ENCODE results near the gene SESN2.

The SESN2 gene

DNA sequence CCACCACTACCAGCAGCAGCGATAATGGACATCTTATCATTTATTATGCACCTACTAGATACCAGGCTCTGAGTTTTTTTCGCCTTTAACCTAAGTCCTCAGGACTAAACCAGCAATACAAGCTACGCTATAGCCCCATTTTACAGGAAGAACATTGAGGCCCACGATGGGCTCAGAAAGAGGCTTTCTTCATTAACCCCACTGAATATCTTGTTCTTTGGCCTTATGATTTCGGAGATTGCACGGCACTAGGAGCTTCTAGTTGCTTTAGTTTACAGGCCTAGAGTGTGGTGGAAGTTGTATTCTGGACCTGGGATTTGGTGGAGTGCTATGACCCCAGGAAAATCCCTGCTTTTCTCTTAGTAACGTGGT lies 1.5 kb downstream of the SESN2 start:
- peak overlapping the region; percentile 86 to 93 for H3K4me3 ChIP-seq (ENCODE audit: insufficient read depth in 1 of 2, low read depth in 1 of 2, low read length in 2 of 2)
- H2AFZ ChIP-seq (ENCODE audit: low read depth, low read length), result no peak overlapping the region
- no peak overlapping the region for H2BK120ac ChIP-seq (ENCODE audit: low read depth, low read length)
- no peak overlapping the region for H4K91ac ChIP-seq (ENCODE audit: low read length)
- H3K27me3 ChIP-seq (ENCODE audit: control insufficient read depth in 1 of 2, insufficient read depth in 1 of 2, low read length in 2 of 2), result no peaks in the 10 kb centered on the region
- peak overlapping the region in 1 of 2 experiments; percentile 63 for H3K18ac ChIP-seq (ENCODE audit: low read depth in 1 of 2, low read length in 2 of 2)
- H3K27ac ChIP-seq (ENCODE audit: low read length, poor library complexity, severe bottlenecking), result no peak overlapping the region
- no peak overlapping the region for H2BK12ac ChIP-seq (ENCODE audit: low read length in 2 of 2)
- no peak for DNase-seq
- peaks cover 0 to 5% of the 10 kb centered on the region in 2 experiments for H3K36me3 ChIP-seq (ENCODE audit: control insufficient read depth in 1 of 2, insufficient read depth in 2 of 2, low read depth in 1 of 2, low read length in 2 of 2)
- no peak overlapping the region for H3K4ac ChIP-seq (ENCODE audit: low read depth in 1 of 2, low read length in 2 of 2)
- no peak overlapping the region for H4K8ac ChIP-seq (ENCODE audit: low read length)
- H3K9ac ChIP-seq (ENCODE audit: low read length), result peak overlapping the region; percentile 98
- no peak overlapping the region for H2BK15ac ChIP-seq (ENCODE audit: low read depth, poor library complexity, severe bottlenecking)
- H3K4me1 ChIP-seq (ENCODE audit: control insufficient read depth, insufficient read depth, low read depth, low read length), result peaks cover 23% of the 10 kb centered on the region
- no peak overlapping the region for H3K23ac ChIP-seq (ENCODE audit: low read length in 2 of 2)
- H2BK5ac ChIP-seq (ENCODE audit: low read depth, low read length, poor library complexity, severe bottlenecking), result no peak overlapping the region
- WGBS, result 54% methylated on average over 7 of the region's 7 CpGs
- H2AK5ac ChIP-seq (ENCODE audit: low read length, severe bottlenecking), result no peak overlapping the region
- H3K4me2 ChIP-seq (ENCODE audit: low read length, poor library complexity, severe bottlenecking), result peak overlapping the region; percentile 75
- peak overlapping the region in 1 of 2 experiments; percentile 46 for H3K14ac ChIP-seq (ENCODE audit: low read length in 2 of 2)
- peaks cover 3% of the 10 kb centered on the region for H3K79me1 ChIP-seq (replicated peaks; ENCODE audit: low read length, poor library complexity, severe bottlenecking)
- no peaks in the 10 kb centered on the region for H3K9me3 ChIP-seq (ENCODE audit: control insufficient read depth, low read length)

DNA sequence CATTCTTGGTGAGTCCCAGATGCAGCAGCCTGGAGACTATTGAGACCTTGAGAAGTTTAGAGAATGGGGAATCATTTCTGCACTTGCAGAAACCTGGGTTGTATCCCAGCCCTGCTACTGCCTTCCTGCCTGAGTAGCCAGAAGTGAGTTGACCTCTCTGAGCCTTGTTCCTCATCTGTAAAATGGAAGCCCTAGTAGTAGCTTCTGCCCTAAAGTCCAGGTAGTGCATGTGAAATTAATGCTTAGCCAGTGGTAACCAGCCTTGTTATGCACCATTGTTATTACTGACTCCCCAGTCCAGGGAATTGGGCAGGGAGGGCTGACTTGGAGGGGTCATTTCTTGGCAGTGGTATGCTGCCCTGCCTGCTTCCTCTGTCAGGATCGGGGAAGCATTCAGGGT lies 5.6 kb downstream of the SESN2 start:
- Histone ChIP-seq H2BK15ac (ENCODE audit: low read depth, poor library complexity, severe bottlenecking) (no peak overlapping the region), H2BK12ac (ENCODE audit: low read length in 2 of 2) (no peak overlapping the region), H2BK5ac (ENCODE audit: low read depth, low read length, poor library complexity, severe bottlenecking) (no peak overlapping the region), H3K4me1 (ENCODE audit: control insufficient read depth, insufficient read depth, low read depth, low read length) (peaks cover 30% of the 10 kb centered on the region), H3K9ac (ENCODE audit: low read length) (no peak overlapping the region), H3K4me2 (ENCODE audit: low read length, poor library complexity, severe bottlenecking) (no peak overlapping the region), H2AFZ (ENCODE audit: low read depth, low read length) (no peak overlapping the region), H3K9me3 (ENCODE audit: control insufficient read depth, low read length) (no peaks in the 10 kb centered on the region), H3K4me3 (ENCODE audit: insufficient read depth in 1 of 2, low read depth in 1 of 2, low read length in 2 of 2) (no peak overlapping the region), H3K23ac (ENCODE audit: low read length in 2 of 2) (no peak overlapping the region), H4K91ac (ENCODE audit: low read length) (no peak overlapping the region), H3K18ac (ENCODE audit: low read depth in 1 of 2, low read length in 2 of 2) (no peak overlapping the region), H3K36me3 (ENCODE audit: control insufficient read depth in 1 of 2, insufficient read depth in 2 of 2, low read depth in 1 of 2, low read length in 2 of 2) (peaks cover under 1 to 18% of the 10 kb centered on the region in 2 experiments), H3K14ac (ENCODE audit: low read length in 2 of 2) (no peak overlapping the region), H2BK120ac (ENCODE audit: low read depth, low read length) (no peak overlapping the region), H2AK5ac (ENCODE audit: low read length, severe bottlenecking) (no peak overlapping the region), H4K8ac (ENCODE audit: low read length) (no peak overlapping the region), H3K79me1 (replicated peaks; ENCODE audit: low read length, poor library complexity, severe bottlenecking) (peaks cover 8% of the 10 kb centered on the region), H3K27ac (ENCODE audit: low read length, poor library complexity, severe bottlenecking) (no peak overlapping the region), H3K4ac (ENCODE audit: low read depth in 1 of 2, low read length in 2 of 2) (no peak overlapping the region), H3K27me3 (ENCODE audit: control insufficient read depth in 1 of 2, insufficient read depth in 1 of 2, low read length in 2 of 2) (no peaks in the 10 kb centered on the region)
- DNase-seq, result no peak
- 100% methylated on average over 1 of the region's 1 CpG for WGBS

DNA sequence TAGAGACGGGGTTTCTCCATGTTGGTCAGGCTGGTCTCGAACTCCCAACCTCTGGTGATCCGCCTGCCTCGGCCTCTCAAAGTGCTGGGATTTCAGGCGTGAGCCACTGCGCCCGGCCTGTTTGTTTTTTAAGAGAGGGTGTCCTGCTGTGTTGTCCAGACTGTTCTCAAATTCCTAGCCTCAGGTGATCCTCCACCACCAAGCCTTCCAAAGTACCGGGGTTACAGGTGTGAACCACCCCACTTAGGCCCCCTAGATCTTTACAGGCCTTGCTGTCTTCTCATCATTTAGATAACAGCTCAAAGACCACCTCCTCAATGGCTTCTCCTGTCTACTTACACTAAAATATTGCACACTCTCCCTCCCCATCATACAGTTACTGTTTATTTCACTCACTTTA lies 6.3 kb downstream of the SESN2 start:
- H2BK12ac ChIP-seq (ENCODE audit: low read length in 2 of 2), result no peak overlapping the region
- no peak overlapping the region for H2BK120ac ChIP-seq (ENCODE audit: low read depth, low read length)
- no peak overlapping the region for H4K91ac ChIP-seq (ENCODE audit: low read length)
- H3K79me1 ChIP-seq (replicated peaks; ENCODE audit: low read length, poor library complexity, severe bottlenecking), result peaks cover 8% of the 10 kb centered on the region
- H3K27me3 ChIP-seq (ENCODE audit: control insufficient read depth in 1 of 2, insufficient read depth in 1 of 2, low read length in 2 of 2), result no peaks in the 10 kb centered on the region
- no peak for DNase-seq
- no peak overlapping the region for H2AFZ ChIP-seq (ENCODE audit: low read depth, low read length)
- peaks cover 4 to 18% of the 10 kb centered on the region in 2 experiments for H3K36me3 ChIP-seq (ENCODE audit: control insufficient read depth in 1 of 2, insufficient read depth in 2 of 2, low read depth in 1 of 2, low read length in 2 of 2)
- no peak overlapping the region for H3K18ac ChIP-seq (ENCODE audit: low read depth in 1 of 2, low read length in 2 of 2)
- no peaks in the 10 kb centered on the region for H3K9me3 ChIP-seq (ENCODE audit: control insufficient read depth, low read length)
- no peak overlapping the region for H3K4ac ChIP-seq (ENCODE audit: low read depth in 1 of 2, low read length in 2 of 2)
- 89% methylated on average over 8 of the region's 8 CpGs for WGBS
- no peak overlapping the region for H3K23ac ChIP-seq (ENCODE audit: low read length in 2 of 2)
- H3K4me3 ChIP-seq (ENCODE audit: insufficient read depth in 1 of 2, low read depth in 1 of 2, low read length in 2 of 2), result no peak overlapping the region
- no peak overlapping the region for H2AK5ac ChIP-seq (ENCODE audit: low read length, severe bottlenecking)
- no peak overlapping the region for H2BK15ac ChIP-seq (ENCODE audit: low read depth, poor library complexity, severe bottlenecking)
- no peak overlapping the region for H4K8ac ChIP-seq (ENCODE audit: low read length)
- H3K4me1 ChIP-seq (ENCODE audit: control insufficient read depth, insufficient read depth, low read depth, low read length), result peaks cover 30% of the 10 kb centered on the region
- H3K27ac ChIP-seq (ENCODE audit: low read length, poor library complexity, severe bottlenecking), result no peak overlapping the region
- no peak overlapping the region for H2BK5ac ChIP-seq (ENCODE audit: low read depth, low read length, poor library complexity, severe bottlenecking)
- H3K14ac ChIP-seq (ENCODE audit: low read length in 2 of 2), result no peak overlapping the region
- H3K9ac ChIP-seq (ENCODE audit: low read length), result no peak overlapping the region
- no peak overlapping the region for H3K4me2 ChIP-seq (ENCODE audit: low read length, poor library complexity, severe bottlenecking)

DNA sequence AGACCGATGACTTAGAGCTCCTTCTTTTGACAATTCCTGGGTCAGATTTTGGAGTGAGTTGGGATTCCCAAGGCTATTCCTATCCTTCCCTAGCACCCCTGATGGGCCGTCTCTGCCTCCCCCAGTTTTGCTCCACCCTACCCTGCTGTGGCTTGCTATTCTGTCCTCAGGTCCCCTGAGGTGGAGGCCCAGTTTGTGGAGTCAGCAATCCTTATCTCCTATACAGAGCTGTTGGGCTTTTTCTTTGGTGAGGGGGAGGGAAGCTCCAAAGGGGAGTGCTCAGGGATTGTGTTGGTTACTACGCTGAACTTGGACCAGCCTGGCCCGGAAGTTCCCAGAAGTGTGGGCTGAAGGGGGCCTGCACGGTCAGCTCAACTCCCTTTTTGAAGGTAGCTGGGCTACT lies 7.6 kb downstream of the SESN2 start:
- WGBS, result 37% methylated on average over 3 of the region's 5 CpGs
- no peak overlapping the region for H3K18ac ChIP-seq (ENCODE audit: low read depth in 1 of 2, low read length in 2 of 2)

More for the DNA sequence above, 7.6 kb downstream of the SESN2 start:
- H4K91ac ChIP-seq (ENCODE audit: low read length), result no peak overlapping the region
- no peaks in the 10 kb centered on the region for H3K27me3 ChIP-seq (ENCODE audit: control insufficient read depth in 1 of 2, insufficient read depth in 1 of 2, low read length in 2 of 2)
- peaks cover 30% of the 10 kb centered on the region for H3K4me1 ChIP-seq (ENCODE audit: control insufficient read depth, insufficient read depth, low read depth, low read length)
- no peak for DNase-seq
- H2BK5ac ChIP-seq (ENCODE audit: low read depth, low read length, poor library complexity, severe bottlenecking), result no peak overlapping the region
- H3K23ac ChIP-seq (ENCODE audit: low read length in 2 of 2), result no peak overlapping the region
- H4K8ac ChIP-seq (ENCODE audit: low read length), result no peak overlapping the region
- no peak overlapping the region for H3K9ac ChIP-seq (ENCODE audit: low read length)
- H3K4ac ChIP-seq (ENCODE audit: low read depth in 1 of 2, low read length in 2 of 2), result no peak overlapping the region
- H3K4me3 ChIP-seq (ENCODE audit: insufficient read depth in 1 of 2, low read depth in 1 of 2, low read length in 2 of 2), result no peak overlapping the region
- no peak overlapping the region for H3K4me2 ChIP-seq (ENCODE audit: low read length, poor library complexity, severe bottlenecking)
- no peak overlapping the region for H2BK12ac ChIP-seq (ENCODE audit: low read length in 2 of 2)
- no peak overlapping the region for H3K27ac ChIP-seq (ENCODE audit: low read length, poor library complexity, severe bottlenecking)
- peaks cover 15 to 31% of the 10 kb centered on the region in 2 experiments for H3K36me3 ChIP-seq (ENCODE audit: control insufficient read depth in 1 of 2, insufficient read depth in 2 of 2, low read depth in 1 of 2, low read length in 2 of 2)
- H2BK120ac ChIP-seq (ENCODE audit: low read depth, low read length), result no peak overlapping the region
- H3K79me1 ChIP-seq (replicated peaks; ENCODE audit: low read length, poor library complexity, severe bottlenecking), result peaks cover 18% of the 10 kb centered on the region
- H3K9me3 ChIP-seq (ENCODE audit: control insufficient read depth, low read length), result no peaks in the 10 kb centered on the region
- H3K14ac ChIP-seq (ENCODE audit: low read length in 2 of 2), result no peak overlapping the region
- H2AFZ ChIP-seq (ENCODE audit: low read depth, low read length), result no peak overlapping the region
- H2BK15ac ChIP-seq (ENCODE audit: low read depth, poor library complexity, severe bottlenecking), result no peak overlapping the region
- peak overlapping the region; percentile 71 for H2AK5ac ChIP-seq (ENCODE audit: low read length, severe bottlenecking)
